G401.6 (cell line): ENCODE measurements around the gene SLC9A8.
"Not testable (repeated sequence)": the region's sequence is repeated elsewhere in the genome, so short reads cannot be mapped to it uniquely, and the experiment has no call there.

Source experiments
- FAIRE-seq: peaks from 2 replicates; lab custom pipeline; 2012; peaks lifted over from hg19 to GRCh38; lab: Jason Lieb, UNC

Gene SLC9A8, protein sequence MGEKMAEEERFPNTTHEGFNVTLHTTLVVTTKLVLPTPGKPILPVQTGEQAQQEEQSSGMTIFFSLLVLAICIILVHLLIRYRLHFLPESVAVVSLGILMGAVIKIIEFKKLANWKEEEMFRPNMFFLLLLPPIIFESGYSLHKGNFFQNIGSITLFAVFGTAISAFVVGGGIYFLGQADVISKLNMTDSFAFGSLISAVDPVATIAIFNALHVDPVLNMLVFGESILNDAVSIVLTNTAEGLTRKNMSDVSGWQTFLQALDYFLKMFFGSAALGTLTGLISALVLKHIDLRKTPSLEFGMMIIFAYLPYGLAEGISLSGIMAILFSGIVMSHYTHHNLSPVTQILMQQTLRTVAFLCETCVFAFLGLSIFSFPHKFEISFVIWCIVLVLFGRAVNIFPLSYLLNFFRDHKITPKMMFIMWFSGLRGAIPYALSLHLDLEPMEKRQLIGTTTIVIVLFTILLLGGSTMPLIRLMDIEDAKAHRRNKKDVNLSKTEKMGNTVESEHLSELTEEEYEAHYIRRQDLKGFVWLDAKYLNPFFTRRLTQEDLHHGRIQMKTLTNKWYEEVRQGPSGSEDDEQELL

DNA sequence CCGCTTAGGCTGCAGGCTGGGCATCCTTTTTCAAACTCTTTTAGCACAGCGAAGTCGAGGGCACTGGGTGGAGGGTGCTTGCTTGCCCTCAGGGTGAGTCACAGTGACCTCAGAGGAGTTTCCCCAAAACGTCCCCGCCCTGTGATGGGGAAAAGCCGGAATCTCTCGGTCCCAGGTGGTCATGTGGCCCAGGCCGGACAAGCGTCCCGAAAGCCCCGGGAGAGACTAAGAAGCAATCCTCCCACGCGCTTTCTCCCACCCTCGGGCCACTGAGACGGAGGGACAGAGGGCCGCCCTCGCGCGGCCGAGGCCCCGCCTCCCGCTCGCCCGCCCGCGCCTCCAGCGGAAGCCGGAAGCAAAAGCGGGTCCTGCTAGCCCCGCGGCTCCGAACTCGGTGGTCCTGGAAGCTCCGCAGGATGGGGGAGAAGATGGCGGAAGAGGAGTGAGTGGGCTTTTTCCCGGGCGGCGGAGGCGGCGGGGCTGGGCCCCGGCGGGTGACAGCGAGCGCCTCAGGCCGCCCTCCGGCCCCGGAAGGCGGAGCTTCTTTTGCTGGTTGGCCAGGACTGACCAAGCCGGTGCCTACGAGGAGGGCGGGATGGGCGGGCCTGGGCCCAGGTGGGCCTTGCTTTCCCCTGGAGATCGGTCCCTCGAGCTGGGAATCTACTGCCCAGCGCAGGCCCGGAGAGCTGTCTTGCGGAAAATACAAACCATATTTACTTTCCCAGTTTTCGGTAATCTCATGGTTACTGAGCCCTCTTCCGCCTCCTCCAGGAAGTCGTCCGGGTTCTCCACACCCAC lies at the start of gene SLC9A8:
TSS of gene SLC9A8 (plus strand) at position 322 of the 798 bp plus-strand sequence. CDS start at position 417, 95 bp downstream.
- no peak for FAIRE-seq

DNA sequence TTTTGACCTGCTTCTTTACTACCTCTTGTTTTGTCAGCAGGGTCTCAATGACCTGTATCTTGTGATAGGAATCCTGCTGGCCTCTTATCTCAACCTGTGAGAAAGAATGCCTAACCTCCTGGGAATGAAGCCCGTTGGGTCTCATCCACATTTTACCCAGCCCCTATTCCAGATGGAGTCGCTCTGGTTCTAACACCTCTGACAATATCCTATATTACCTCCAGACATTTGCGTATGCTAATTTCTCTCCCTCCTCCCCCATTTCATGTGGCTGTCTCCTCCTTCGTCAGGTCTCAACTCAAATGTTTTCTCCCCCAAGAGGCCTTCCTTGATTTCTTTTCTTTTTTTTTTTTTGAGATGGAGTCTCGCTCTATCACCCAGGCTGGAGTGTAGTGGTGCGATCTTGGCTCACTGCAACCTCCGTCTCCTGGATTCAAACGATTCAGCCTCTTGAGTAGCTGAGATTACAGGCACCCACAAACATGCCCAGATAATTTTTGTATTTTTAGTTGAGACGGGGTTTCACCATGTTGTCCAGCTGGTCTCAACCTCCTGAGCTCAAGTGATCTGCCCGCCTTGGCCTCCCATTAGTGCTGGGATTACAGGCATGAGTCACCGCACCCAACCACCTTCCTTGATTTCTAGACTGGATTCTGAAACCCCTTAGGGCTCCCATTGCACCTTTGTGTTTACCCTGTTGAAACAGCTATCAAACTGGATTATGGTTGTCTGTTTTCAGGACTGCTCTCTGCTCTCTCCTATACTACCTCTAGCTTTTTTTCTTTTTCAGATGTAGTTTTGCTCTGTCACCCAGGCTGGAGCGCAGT lies 49.5 kb upstream of the SLC9A8 start:
- FAIRE-seq = no peak

DNA sequence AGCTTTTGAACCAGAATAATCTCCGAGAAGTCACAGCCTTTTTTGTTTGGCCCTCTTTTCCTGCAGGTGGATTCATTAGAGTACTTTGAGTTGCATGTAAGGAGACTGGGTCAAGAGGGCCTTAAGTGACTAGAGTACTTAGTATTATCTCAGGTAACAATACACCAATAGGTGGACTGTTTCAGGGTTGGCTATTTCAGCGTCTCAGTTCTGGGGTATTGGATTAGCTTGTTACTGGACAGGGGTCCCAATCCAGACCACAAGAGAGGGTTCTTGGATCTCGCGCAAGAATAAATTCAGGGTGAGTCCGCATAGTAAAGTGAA lies 47.3 kb upstream of the SLC9A8 start:
- no peak for FAIRE-seq

DNA sequence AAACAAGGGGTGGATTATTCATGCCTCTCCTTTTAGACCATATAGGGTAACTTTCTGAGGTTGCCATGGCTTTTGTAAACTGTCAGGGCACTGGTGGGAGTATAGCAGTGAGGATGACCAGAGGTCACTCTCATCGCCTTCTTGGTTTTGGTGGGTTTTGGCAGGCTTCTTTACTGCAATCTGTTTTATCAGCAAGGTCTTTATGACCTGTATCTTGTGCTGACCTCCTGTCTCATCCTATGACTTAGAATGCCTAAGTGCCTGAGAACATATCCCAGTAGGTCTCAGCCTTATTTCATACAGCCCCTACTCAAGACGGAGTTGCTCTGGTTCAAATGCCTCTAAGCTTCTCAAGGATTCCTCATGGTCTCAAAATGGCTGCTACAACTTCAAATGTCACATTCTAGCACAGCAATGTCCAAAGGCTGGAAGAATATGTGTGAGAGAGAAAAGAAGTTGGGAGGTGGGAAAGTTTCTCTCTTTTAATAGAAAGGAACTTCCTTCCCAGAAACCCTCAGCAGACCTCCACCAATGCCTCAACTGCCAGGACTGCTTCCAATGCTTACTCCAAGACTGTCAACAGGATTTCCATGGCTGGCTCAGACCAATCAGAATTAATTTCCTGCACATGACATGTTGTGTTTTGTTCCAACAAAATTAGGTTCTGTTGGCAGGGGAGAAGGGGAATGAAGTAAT lies 46.6 kb upstream of the SLC9A8 start:
- no peak for FAIRE-seq

DNA sequence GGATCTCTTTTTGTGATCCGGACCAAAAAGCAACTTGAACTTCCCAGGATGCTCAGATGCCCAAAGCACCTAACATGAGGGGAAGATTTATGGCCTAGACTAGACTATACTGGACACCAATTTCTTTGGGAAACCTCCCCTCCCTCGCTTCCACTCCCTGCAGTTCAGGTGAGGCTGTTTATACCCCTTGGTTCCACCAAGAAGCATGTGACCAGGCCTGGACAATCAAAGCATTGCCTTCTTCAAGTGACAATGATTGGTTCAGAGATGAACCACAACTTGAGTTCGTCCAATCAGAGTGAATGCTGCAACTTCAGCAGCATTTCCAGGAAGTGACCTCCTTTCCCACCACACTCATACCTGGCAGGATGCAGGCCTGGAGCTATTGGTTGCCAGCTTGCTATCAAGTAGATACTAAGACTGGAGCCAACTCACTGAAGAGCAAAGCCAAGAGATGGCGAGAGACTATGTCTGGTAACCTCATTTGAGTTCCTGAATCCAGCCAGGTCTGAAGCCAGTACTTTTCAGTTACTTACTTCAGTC lies 45.6 kb upstream of the SLC9A8 start:
- no peak for FAIRE-seq

DNA sequence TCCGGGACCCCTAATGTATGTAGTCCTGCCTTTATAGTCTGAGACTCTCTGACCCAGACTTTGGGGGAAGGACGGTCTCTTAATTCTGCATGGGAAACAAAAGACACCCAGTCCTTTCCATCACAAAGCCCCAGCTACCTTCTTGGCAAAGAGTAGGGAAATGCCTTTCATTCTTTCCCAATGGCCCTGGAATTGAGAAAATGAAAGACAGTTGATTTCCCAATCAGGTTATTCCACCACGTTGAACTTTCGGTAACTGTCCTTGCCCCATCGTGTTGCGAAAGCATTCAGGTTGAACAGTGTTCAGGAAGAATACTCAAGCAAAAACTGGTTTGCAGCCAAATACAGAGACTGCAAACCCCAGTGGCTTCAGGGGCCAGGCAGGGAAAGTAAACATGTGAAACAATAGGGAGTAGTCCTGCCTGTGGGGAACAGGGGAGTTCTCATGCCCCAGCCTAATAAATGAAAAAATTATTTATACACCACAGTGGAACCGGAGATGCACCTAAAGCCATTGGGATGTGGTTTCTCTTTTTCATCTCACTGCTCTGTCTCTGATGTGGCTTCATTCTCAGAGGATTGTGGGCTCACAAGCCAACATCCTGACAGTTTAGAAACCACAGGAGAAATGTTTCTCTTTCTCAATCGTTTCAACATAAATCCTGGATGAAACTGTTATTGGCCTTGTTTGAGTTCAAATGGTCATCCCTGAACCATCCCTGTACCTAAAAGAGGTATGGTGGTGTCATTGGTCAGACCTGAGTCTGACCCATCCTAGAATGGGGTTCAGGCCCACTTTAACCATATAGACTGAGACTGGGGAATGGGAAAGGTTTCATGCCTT lies 44.2 kb upstream of the SLC9A8 start:
- FAIRE-seq = no peak

DNA sequence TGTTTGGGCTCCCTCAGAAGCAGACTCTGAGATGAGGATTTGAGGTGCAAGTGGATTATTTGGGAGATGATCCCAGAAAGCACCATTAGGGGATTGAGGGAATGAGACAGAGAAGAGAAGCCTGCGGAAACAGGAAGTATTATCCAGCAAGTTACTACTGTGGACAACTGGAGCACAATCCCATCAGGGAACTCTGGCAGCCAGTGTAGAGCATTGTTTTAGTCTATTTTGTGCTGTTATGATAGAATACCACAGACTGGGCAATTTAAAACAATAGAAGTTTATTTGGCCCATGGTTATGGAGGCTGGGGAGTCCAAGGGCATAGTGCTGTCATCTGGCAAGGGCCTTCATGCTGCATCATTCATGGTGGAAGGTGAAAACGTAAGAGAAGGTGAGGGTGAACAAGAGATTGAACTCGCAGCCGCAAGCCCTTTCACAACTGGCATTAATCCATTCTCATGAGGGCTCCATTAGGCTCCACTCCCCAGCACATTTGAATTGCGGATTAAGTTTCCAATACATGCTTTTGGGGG lies 43.5 kb upstream of the SLC9A8 start:
- no peak for FAIRE-seq

DNA sequence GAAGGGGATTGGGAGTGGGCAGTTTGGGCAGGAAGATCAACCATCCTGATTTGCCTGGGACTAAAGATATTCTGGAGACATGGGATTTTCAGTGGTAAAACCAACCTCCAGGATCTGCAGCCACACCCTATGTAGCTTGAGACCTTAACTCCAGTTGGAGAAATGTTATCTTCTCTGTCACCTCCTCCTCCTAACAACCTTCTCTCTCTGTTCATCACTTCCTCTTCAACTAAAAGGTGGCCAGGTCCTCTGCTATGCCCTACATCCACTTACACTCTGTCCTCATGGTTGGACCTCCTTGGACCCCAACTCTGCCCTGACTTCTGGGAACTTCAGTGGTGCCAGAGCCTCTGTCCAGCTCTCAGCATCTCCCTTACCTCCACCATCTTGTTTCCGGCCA lies 42.0 kb upstream of the SLC9A8 start:
- FAIRE-seq = no peak

DNA sequence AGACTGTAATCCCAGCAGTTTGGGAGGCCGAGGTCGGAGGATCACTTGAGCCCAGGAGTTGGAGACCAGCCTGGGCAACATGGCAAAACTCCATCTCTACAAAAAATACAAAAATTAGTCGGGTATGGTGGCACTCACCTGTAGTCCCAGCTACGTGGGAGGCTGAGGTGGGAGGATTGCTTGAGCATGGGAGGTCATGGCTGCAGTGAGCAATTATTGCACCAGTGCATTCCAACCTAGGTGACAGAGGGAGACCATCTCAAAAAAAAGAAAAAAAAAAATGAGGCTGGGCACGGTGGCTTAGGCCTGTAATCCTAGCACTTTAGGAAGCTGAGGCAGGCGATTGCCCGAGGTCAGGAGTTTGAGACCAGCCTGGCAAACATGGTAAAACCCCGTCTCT lies 38.4 kb upstream of the SLC9A8 start:
- not testable (repeated sequence) for FAIRE-seq

DNA sequence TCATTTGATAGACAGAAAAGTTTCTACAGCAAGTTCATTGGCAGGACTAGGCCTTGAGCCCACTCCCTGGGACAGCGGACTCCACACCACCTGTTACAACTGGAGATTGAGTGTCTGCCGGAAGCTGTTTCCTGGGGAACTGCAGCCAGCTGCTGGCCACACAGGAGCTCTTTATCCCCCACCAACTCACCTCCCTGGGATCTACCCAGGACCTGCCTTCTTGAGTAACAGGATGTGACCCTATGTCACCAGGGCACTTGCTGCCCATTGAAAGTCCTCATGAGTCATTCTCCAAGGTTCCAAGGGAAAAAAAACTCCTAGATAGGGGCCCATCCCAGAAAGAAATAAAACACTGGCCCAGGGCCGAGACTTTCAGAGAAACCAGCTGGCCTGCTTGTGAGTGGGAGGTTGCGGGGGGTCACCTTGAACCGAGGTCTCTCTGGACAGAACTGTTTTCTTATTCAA lies 37.4 kb upstream of the SLC9A8 start:
- FAIRE-seq = no peak

DNA sequence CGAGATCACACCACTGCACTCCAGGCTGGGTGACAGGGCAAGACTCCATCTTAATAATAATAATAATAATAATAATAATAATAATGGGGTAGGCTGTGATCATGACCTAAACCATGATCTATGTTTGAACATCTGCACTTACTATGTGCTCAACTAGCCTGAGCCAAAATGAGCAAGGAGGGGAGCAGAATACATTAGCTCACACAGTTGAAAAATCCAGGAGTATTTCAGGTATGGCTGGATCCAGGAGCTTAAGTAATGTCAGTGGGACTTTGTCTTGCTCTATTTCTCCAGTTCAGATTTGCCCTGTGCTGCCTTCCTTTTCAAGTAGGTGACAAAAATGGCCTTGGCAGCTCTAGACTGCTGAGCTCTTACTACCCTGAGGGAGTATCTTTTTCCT lies 32.7 kb upstream of the SLC9A8 start:
- FAIRE-seq = no peak

DNA sequence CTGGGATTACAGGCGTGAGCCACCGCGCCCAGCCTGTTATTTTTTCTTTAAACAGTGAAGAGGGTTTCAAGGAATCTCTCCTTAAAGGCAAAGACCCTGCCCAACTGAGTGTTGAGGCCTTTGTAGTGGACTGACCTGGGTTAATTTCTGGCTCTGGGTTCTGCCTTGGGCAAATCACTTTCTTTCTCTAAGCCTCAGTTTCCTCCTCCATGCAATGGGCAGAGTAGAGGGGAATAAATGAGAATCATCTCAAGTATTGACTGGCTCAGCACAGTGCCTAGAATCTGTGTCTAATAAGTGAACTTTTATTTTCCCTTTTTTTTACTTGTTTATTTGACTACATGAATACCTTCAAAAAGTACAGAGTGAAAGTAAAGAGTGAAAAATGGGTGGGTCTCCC lies 31.0 kb upstream of the SLC9A8 start:
- FAIRE-seq = no peak

DNA sequence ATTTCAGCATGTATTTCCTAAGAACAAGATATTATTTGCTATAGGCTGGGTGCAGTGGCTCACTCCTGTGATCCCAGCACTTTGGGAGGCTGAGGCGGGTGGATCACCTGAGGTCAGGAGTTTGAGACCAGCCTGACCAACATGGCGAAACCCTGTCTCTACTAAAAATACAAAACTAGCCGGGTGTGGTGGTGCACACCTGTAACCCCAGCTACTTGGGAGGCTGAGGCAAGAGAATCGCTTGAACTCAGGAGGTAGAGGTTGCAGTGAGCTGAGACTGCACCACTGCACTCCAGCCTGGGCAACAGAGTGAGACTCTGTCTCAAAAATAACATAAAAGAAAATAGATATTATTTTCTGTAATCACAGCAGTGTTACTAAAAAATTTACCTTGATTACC lies 30.2 kb upstream of the SLC9A8 start:
- not testable (repeated sequence) for FAIRE-seq

DNA sequence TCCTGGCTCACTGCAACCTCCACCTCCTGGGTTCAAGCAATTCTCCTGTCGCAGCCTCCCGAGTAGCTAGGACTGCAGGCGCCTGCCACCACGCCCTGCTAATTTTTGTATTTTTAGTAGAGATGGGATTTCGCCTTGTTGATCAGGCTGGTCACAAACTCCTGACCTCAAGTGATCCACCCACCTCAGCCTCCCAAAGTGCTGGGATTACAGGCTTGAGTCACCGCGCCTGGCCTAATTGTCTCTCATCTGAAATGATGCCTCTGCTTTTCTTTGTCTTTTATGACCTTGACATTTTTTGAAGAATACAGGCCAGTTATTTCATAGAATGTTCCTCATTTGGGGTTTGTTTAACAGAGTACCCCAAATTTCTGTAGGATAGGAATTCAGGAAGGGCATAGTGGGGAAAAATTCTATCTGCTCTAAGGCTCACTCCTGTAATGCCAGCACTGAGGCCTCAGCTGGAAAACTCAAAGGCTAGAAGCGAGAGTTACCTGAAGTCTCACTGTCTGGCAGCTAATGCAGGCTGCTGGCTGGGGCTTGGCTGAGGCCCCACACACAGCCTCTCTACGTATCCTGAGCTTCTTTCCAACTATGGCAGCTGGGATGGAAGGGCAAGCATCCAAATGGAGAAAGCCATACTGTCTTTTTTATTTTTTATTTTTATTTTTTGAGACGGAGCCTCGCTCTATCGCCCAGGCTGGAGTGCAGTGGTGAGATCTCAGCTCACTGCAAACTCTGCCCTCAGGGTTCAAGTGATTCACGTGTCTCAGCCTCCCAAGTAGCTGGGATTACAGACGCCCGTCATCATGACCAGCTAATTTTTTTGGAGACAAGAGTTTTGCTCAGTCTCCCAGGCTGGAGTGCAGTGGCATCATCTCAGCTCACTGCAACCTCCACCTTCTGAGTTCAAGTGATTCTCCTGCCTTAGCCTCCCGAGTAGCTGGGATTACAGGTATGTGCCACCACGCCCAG lies 29.3 kb upstream of the SLC9A8 start:
- FAIRE-seq = not testable (repeated sequence)

DNA sequence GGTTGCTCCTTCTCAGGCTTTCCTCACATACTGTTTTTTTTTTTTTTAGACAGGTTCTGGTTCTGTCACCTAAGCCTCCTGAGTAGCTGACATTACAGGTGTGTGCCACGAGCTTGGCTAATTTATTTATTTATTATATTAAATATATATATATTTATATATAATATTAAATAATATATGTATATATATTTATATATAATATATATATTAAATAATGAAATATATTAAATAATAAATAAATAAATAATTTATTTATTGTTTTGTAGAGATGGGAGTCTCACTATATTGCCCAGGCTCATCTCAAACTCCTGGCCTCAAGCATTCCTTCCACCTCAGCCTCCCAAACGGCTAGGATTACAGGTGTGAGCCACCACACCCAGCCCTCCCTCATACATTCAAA lies 28.3 kb upstream of the SLC9A8 start:
- no peak for FAIRE-seq

DNA sequence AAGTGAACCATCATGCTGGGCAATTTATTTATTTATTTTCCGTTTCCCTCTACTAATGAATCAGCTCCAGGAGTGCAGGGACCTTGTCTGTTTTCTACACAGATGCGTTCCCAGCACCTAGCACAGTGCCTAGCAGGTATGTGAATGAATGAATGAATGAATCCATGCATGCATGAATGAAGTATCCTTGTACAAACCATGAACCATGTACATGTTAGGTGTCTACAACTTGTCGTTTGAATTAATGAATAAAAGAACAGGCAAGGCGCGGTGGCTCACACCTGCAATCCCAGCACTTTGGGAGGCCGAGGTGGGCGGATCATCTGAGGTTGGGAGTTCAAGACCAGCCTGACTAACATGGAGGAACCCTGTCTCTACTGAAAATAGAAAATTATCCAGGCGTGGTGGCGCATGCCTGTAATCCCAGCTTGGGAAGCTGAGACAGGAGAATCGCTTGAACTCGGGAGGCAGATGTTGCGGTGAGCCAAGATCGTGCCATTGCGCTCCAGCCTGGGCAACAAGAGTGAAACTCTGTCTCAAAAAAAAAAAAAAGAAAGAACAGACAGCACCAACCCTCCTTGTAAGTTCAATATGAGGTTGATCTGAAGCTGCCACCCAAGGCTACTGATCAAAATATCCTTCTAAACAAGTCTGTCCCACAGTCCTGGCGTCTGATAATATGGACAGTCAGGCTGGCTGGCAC lies 27.3 kb upstream of the SLC9A8 start:
- FAIRE-seq = no peak

DNA sequence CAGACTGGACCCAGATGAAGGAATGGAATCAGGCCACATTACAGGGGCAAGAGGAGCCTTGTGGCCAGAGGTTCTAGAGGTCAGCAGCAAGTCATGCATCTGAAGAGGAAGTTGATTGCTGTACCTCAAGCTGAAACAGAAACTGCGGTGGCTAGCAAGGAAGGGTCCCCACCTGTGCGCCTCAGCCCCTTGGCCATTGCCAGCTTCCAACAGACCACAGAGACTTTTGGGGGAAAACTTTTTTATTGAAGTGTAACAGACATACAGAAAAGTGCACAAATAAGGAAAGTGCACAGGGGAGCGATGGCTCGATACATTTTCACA lies 26.8 kb upstream of the SLC9A8 start:
- FAIRE-seq = no peak

DNA sequence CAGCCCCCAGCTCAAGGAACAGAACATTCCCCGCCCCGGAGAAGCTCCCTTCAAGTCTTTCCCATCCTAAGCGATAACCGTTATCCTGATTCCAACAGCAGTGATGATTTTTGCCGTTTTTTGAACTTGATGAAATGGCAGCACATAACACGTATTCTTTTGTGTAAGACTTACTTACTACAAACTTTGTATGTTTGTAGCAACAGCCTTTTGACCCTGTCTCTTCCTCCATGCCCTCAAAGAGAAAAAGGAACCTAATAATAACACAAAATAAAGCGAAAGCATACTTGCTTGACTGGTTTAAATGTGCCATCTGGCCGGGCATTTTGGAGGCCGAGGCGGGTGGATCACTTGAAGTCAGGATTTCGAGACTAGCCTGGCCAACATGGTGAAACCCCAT lies 26.4 kb upstream of the SLC9A8 start:
- no peak for FAIRE-seq
